WERI-Rb-1 (cell line): ENCODE measurements around the gene PHACTR1.
A peak's percentile ranks its signal among the peaks of the same experiment; 100 is the strongest.

ENCODE experiments used
- DNase-seq: peaks from one replicate; pipeline ENCODE4 v3.0.0-alpha.2; 2020
- H3K27ac ChIP-seq: fragments of 250-450 bp; sonication (Bioruptor Pico); 2 replicates; pipeline ENCODE4 v1.5.1; 2020; ENCODE audit warnings: mild to moderate bottlenecking, moderate library complexity
- H3K27me3 ChIP-seq: fragments of 250-450 bp; sonication (Bioruptor Pico); 2 replicates; pipeline ENCODE4 v1.5.1; 2021; ENCODE audit warnings: mild to moderate bottlenecking, low read depth, moderate library complexity; ENCODE audit not compliant: insufficient read depth, severe bottlenecking
- H3K36me3 ChIP-seq: fragments of 250-450 bp; sonication (Bioruptor Pico); 2 replicates; pipeline ENCODE4 v1.5.1; 2020; ENCODE audit warnings: mild to moderate bottlenecking, moderate library complexity
- H3K4me3 ChIP-seq: 2 replicates; pipeline ENCODE4 v1.5.1; 2011; ENCODE audit warnings: low read depth, mild to moderate bottlenecking, control low read depth, low read length
- H3K9me3 ChIP-seq: fragments of 250-450 bp; sonication (Bioruptor Pico); 2 replicates; pipeline ENCODE4 v1.5.1; 2021; ENCODE audit warnings: mild to moderate bottlenecking, moderate library complexity; ENCODE audit not compliant: severe bottlenecking
- CTCF ChIP-seq: IDR thresholded peaks from 2 replicates; pipeline ENCODE4 v1.5.1; 2011; ENCODE audit warnings: low read depth, mild to moderate bottlenecking, control low read depth, inconsistent platforms, low read length

The PHACTR1 gene

DNA sequence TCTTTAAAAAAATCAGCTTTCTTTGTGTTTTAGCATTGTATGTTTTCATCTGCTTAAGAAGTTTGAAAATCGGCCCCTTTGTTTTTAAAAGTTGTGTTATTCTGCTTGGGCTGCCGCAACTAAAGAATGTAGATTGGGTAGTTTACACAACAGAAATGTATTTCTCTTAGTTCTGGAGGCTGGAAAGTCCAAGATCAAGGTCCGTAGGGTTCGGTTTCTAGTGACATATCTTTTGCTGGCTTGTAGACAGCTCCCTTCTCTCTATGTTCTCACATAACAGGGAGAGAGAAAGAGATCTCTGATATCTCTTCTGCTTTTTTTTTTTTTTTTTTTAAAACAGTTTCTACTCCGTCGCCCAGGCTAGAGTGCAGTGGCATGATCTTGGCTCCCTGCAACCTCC, 473.1 kb downstream of the PHACTR1 start:
- no peaks in the 10 kb centered on the region for H3K36me3 ChIP-seq
- no peaks in the 10 kb centered on the region for H3K27me3 ChIP-seq
- H3K4me3 ChIP-seq = no peak overlapping the region
- no peak for TF ChIP-seq CTCF
- DNase-seq = no peak
- H3K9me3 ChIP-seq = no peaks in the 10 kb centered on the region
- H3K27ac ChIP-seq = no peak overlapping the region

DNA sequence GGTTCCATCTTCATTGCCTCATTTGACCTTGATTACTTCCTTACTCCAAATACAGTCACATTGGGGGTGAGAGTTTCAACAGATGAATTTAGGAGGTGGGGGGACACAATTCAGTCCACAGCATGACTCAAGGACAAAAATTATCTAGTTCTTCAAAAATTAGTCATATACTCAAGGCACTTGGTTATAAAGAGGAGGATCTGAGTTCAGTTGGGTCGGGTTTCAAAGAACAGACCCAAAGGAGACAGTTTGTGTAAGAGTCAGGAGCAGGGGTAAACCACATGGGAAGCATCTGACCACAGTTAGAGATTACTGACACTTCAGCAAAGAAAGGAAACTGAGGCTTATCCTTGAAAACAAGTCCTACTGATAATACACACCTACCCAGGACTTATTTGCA, 473.8 kb downstream of the PHACTR1 start:
- no peak for TF ChIP-seq CTCF
- Histone ChIP-seq H3K9me3 (no peaks in the 10 kb centered on the region), H3K36me3 (no peaks in the 10 kb centered on the region), H3K27me3 (no peaks in the 10 kb centered on the region), H3K27ac (no peak overlapping the region), H3K4me3 (no peak overlapping the region)
- DNase-seq = no peak

DNA sequence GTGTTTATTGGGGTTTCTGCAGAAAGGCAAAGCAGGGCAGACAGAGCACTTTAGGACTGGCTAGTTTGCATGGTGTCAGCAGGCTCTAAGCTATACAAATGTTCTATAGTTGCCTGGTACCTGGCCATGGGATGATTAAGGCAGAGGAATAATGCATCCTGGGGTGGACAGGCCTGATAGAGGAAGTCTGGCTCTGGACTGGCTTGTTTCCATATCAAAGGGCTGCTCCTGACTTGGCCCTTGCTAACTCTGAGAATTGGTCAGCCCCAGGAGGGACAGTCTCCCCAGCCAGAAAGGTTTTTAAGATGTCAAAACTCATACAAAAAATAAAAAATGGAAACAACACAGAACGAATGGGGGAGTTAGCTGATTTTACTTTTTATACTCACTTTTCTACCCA, 474.9 kb downstream of the PHACTR1 start:
- Histone ChIP-seq H3K36me3 (no peaks in the 10 kb centered on the region), H3K9me3 (no peaks in the 10 kb centered on the region), H3K4me3 (no peak overlapping the region), H3K27me3 (no peaks in the 10 kb centered on the region), H3K27ac (no peak overlapping the region)
- no peak for TF ChIP-seq CTCF
- no peak for DNase-seq

GRCh38 chr6:13194852-13195251, 478.3 kb downstream of the PHACTR1 start:
- Histone ChIP-seq H3K27ac (no peak overlapping the region), H3K9me3 (no peaks in the 10 kb centered on the region), H3K36me3 (no peaks in the 10 kb centered on the region), H3K4me3 (no peak overlapping the region), H3K27me3 (no peaks in the 10 kb centered on the region)
- peak; percentile 85 for DNase-seq
- TF ChIP-seq CTCF = peak; percentile 78

GRCh38 chr6:13195803-13196202, 479.2 kb downstream of the PHACTR1 start:
- TF ChIP-seq CTCF = no peak
- DNase-seq = no peak
- Histone ChIP-seq H3K9me3 (no peaks in the 10 kb centered on the region), H3K27me3 (no peaks in the 10 kb centered on the region), H3K36me3 (no peaks in the 10 kb centered on the region), H3K4me3 (no peak overlapping the region), H3K27ac (no peak overlapping the region)

GRCh38 chr6:13198168-13198567, 481.6 kb downstream of the PHACTR1 start:
- Histone ChIP-seq H3K27ac (no peak overlapping the region), H3K9me3 (no peaks in the 10 kb centered on the region), H3K27me3 (no peaks in the 10 kb centered on the region), H3K4me3 (no peak overlapping the region), H3K36me3 (no peaks in the 10 kb centered on the region)
- no peak for DNase-seq
- TF ChIP-seq CTCF = no peak
